Measurements from ENCODE around the gene SNX30. TPM values are rescaled to one million over a fixed set of nuclear protein-coding genes. Genes with fewer than 3 reads are reported as not detected.

SNX30 gene
- total RNA-seq, 1 experiment from 2014 or later = 12.7 TPM

- peak; percentile 73 for ATAC-seq
- ChIA-PET POLR2A (no interaction called here), CTCF (interaction anchor here (1.0 to 1.1 kb wide), 3 partner anchors 8 to 19 kb away, joined by 3 to 4 read pairs (median 4); no protein-coding TSS in a partner anchor), RAD21 (ENCODE audit: low non-redundant PET in 1 of 2, low total read pairs in 2 of 2, uncharacterized antibody in 2 of 2, unreplicated experiment in 2 of 2) (no interaction called here)
- Histone ChIP-seq H2AFZ (ENCODE audit: low read depth, low read length, poor library complexity, severe bottlenecking) (no peak overlapping the region), H3K9me3 (ENCODE audit: control insufficient read depth in 1 of 2, insufficient read depth in 1 of 2, low read depth in 1 of 2, low read length in 2 of 2) (no peaks in the 10 kb centered on the region), H3K4me1 (ENCODE audit: control insufficient read depth in 1 of 2, insufficient read depth in 2 of 2, low read length in 2 of 2) (no peaks in the 10 kb centered on the region; a peak in 1 of 4 replicates), H3K4me3 (replicated peaks in 1 of 2; ENCODE audit: low read depth in 1 of 2, low read length in 2 of 2) (no peak overlapping the region), H3K27ac (ENCODE audit: low read depth, low read length) (no peak overlapping the region), H3K4me2 (ENCODE audit: low read length) (no peak overlapping the region), H3K79me2 (ENCODE audit: insufficient read depth, low read length) (no peaks in the 10 kb centered on the region), H4K20me1 (ENCODE audit: insufficient read depth) (no peaks in the 10 kb centered on the region), H3K9ac (ENCODE audit: low read length) (no peak overlapping the region), H3K27me3 (ENCODE audit: insufficient read depth, low read length) (no peaks in the 10 kb centered on the region), H3K36me3 (ENCODE audit: control insufficient read depth in 1 of 2, insufficient read depth in 2 of 2, low read length in 2 of 2) (no peaks in the 10 kb centered on the region), H3K9me2 (ENCODE audit: insufficient read depth) (no peaks in the 10 kb centered on the region)
- no TSS peak for BruUV-seq (replicated peaks)
- no peak for DNase-seq (ENCODE audit: low read depth, low spot score)
- TF ChIP-seq REST (IDR thresholded peaks at IDR 0.05; ENCODE audit: low read depth) (no peak), EZH2phosphoT487 (IDR thresholded peaks at IDR 0.05; ENCODE audit: borderline replicate concordance) (no peak), RAD21 (IDR thresholded peaks at IDR 0.05; ENCODE audit: low read depth) (peak; percentile 54), CTCF (IDR thresholded peaks at IDR 0.05 in 2 of 3, conservative IDR thresholded peaks at IDR 0.05 in 1 of 3; ENCODE audit: borderline replicate concordance in 1 of 3, insufficient read depth in 1 of 3, low read depth in 2 of 3, low read length in 2 of 3) (peak; percentile 23 to 57 (median 41); a peak in 4 of 6 replicates), SP1 (IDR thresholded peaks at IDR 0.05; ENCODE audit: low read depth) (no peak), ZNF274 (IDR thresholded peaks at IDR 0.05; ENCODE audit: low read depth, low read length) (no peak), POLR2A (IDR thresholded peaks at IDR 0.05; ENCODE audit: borderline replicate concordance, extremely low read depth, insufficient read depth, insufficient read length) (no peak), ZFX (IDR thresholded peaks at IDR 0.05) (no peak)
- intact Hi-C loops (cut with micrococcal nuclease) = no loop called here
Observed at GRCh38 chr9:112887381-112887780, 136.8 kb downstream of the SNX30 start.
